ENCODE results near the gene LDB2.

The LDB2 gene

DNA sequence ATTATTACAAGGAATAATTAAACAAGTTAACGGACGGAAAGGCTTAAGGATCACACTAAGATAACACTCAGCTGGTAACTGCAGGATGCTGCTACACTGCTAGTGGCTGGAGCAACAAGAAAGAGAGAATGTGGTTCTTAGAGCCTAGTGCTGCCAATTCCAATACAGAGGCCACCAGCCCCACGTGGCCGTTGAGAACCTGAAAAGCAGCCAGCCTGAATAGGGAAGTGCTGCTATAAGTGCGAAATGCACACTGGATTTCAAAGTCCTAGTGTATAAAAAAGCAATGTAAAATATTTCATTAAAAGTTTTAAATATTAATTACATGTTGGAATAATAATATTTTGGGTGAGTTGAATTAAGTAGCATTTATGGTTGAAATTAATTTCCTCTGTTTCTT lies 414.9 kb downstream of the LDB2 start:
- no peaks in the 10 kb centered on the region for H4K20me1 ChIP-seq (ENCODE audit: insufficient read depth, low read length)
- H3K4me1 ChIP-seq (ENCODE audit: insufficient read depth, low read length, severe bottlenecking) = no peaks in the 10 kb centered on the region
- no peak overlapping the region for H2AFZ ChIP-seq (ENCODE audit: low read length)
- TF ChIP-seq CTCF (IDR thresholded peaks at IDR 0.05; ENCODE audit: low read length) = no peak
- TF ChIP-seq EZH2 (IDR thresholded peaks at IDR 0.05; ENCODE audit: borderline replicate concordance, low read length) = no peak
- H3K79me2 ChIP-seq (ENCODE audit: insufficient read depth, low read length) = no peaks in the 10 kb centered on the region
- H3K9ac ChIP-seq (ENCODE audit: low read length) = no peak overlapping the region
- no peaks in the 10 kb centered on the region for H3K9me3 ChIP-seq (ENCODE audit: low read length)
- no peak overlapping the region for H3K4me3 ChIP-seq (ENCODE audit: low read depth, low read length, poor library complexity, severe bottlenecking)
- no peaks in the 10 kb centered on the region for H3K9me2 ChIP-seq (ENCODE audit: low read depth, low read length)
- no peaks in the 10 kb centered on the region for H3F3A ChIP-seq (ENCODE audit: insufficient read depth, low read length)
- no peaks in the 10 kb centered on the region for H3K27me3 ChIP-seq (ENCODE audit: insufficient read depth, low read length)
- H3K36me3 ChIP-seq (ENCODE audit: insufficient read depth, low read length) = no peaks in the 10 kb centered on the region
- no peak overlapping the region for H3K4me2 ChIP-seq (ENCODE audit: low read length)
- H3K27ac ChIP-seq (ENCODE audit: low read depth, low read length, poor library complexity, severe bottlenecking) = no peak overlapping the region

DNA sequence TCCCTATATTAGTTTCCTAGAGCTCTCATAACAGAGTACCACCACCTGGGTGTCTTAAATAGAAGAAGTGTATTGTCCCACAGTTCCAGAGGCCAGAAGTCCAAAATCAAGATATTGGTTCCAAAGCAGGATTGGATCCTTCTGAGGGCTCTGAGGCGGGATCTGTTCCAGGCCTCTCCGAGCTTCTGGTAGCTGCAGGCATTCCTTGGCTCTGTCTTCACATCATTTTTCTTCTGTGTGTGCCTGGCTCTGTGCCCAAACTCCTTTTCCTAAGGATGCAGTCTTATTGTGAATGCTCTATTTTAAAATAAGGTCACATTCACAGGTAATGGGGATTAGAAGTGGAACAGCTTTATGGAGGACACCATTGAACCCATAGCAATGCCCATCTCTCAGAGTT lies 418.4 kb downstream of the LDB2 start:
- Histone ChIP-seq H3K4me3 (ENCODE audit: low read depth, low read length, poor library complexity, severe bottlenecking) (no peak overlapping the region), H4K20me1 (ENCODE audit: insufficient read depth, low read length) (no peaks in the 10 kb centered on the region), H3K27me3 (ENCODE audit: insufficient read depth, low read length) (no peaks in the 10 kb centered on the region), H2AFZ (ENCODE audit: low read length) (no peak overlapping the region), H3K9ac (ENCODE audit: low read length) (no peak overlapping the region), H3K27ac (ENCODE audit: low read depth, low read length, poor library complexity, severe bottlenecking) (no peak overlapping the region), H3K9me3 (ENCODE audit: low read length) (no peaks in the 10 kb centered on the region), H3F3A (ENCODE audit: insufficient read depth, low read length) (no peaks in the 10 kb centered on the region), H3K9me2 (ENCODE audit: low read depth, low read length) (no peaks in the 10 kb centered on the region), H3K79me2 (ENCODE audit: insufficient read depth, low read length) (no peaks in the 10 kb centered on the region), H3K36me3 (ENCODE audit: insufficient read depth, low read length) (no peaks in the 10 kb centered on the region), H3K4me2 (ENCODE audit: low read length) (no peak overlapping the region), H3K4me1 (ENCODE audit: insufficient read depth, low read length, severe bottlenecking) (no peaks in the 10 kb centered on the region)
- TF ChIP-seq EZH2 (IDR thresholded peaks at IDR 0.05; ENCODE audit: borderline replicate concordance, low read length) = no peak
- TF ChIP-seq CTCF (IDR thresholded peaks at IDR 0.05; ENCODE audit: low read length) = no peak

- Histone ChIP-seq H3K4me2 (ENCODE audit: low read length) (no peak overlapping the region), H3K79me2 (ENCODE audit: insufficient read depth, low read length) (no peaks in the 10 kb centered on the region), H4K20me1 (ENCODE audit: insufficient read depth, low read length) (no peaks in the 10 kb centered on the region), H3K4me1 (ENCODE audit: insufficient read depth, low read length, severe bottlenecking) (no peaks in the 10 kb centered on the region), H3K9ac (ENCODE audit: low read length) (no peak overlapping the region), H3K4me3 (ENCODE audit: low read depth, low read length, poor library complexity, severe bottlenecking) (no peak overlapping the region), H3K36me3 (ENCODE audit: insufficient read depth, low read length) (no peaks in the 10 kb centered on the region), H3K27ac (ENCODE audit: low read depth, low read length, poor library complexity, severe bottlenecking) (no peak overlapping the region), H3K9me3 (ENCODE audit: low read length) (no peaks in the 10 kb centered on the region), H3K27me3 (ENCODE audit: insufficient read depth, low read length) (no peaks in the 10 kb centered on the region), H3K9me2 (ENCODE audit: low read depth, low read length) (no peaks in the 10 kb centered on the region), H3F3A (ENCODE audit: insufficient read depth, low read length) (no peaks in the 10 kb centered on the region), H2AFZ (ENCODE audit: low read length) (no peak overlapping the region)
- TF ChIP-seq CTCF (IDR thresholded peaks at IDR 0.05; ENCODE audit: low read length) = no peak
- no peak for TF ChIP-seq EZH2 (IDR thresholded peaks at IDR 0.05; ENCODE audit: borderline replicate concordance, low read length)
Measured at GRCh38 chr4:16472537-16472936, 425.9 kb downstream of the LDB2 start.

All from OCI-LY1 (cell line).